HEK293 (cell line): Measurements from ENCODE around the gene LRRC70.

Experiments used
- CTCF ChIA-PET: fragments of 350-600 bp; formaldehyde crosslinking; extraction: SDS; loops from one replicate; lab custom pipeline; 2021; ENCODE audit warnings: antibody characterized with exemption; lab: Yijun Ruan, JAX
- POLR2A ChIA-PET: fragments of 300-600 bp; formaldehyde crosslinking; extraction: SDS; loops from one replicate; lab custom pipeline; 2020; ENCODE audit warnings: antibody characterized with exemption, inconsistent platforms; lab: Yijun Ruan, JAX
- H3K27ac ChIP-seq: fragments of 200-500 bp; sonication (Bioruptor generic); 2 replicates; pipeline ENCODE4 v1.5.1; 2014; ENCODE audit warnings: low read depth, low read length, control low read depth, inconsistent platforms; ENCODE audit errors: extremely low read depth
- H3K36me3 ChIP-seq, 2 experiments: fragments of 200-500 bp in 1 of 2; sonication (Bioruptor generic) in 1 of 2; 1 replicate in 1 of 2; 2 replicates in 1 of 2; pipeline ENCODE4 v1.5.1; 2014 to 2017; ENCODE audit warnings: inconsistent platforms in 2 of 2, low read length in 2 of 2; ENCODE audit not compliant: control insufficient read depth in 2 of 2, insufficient read depth in 1 of 2
- H3K4me1 ChIP-seq: fragments of 200-500 bp; sonication (Bioruptor generic); 2 replicates; pipeline ENCODE4 v1.5.1; 2014; ENCODE audit warnings: mild to moderate bottlenecking, low read length, inconsistent platforms; ENCODE audit not compliant: control insufficient read depth, insufficient read depth
- H3K4me3 ChIP-seq: 2 replicates; pipeline ENCODE4 v1.5.1; 2011; ENCODE audit warnings: low read depth, mild to moderate bottlenecking, control low read depth, low read length, moderate library complexity
- H3K9me3 ChIP-seq: fragments of 200-500 bp; sonication (Bioruptor generic); 2 replicates; pipeline ENCODE4 v1.5.1; 2014; ENCODE audit warnings: low read depth, low read length, inconsistent platforms; ENCODE audit not compliant: control insufficient read depth, insufficient read depth
- BCL11A ChIP-seq: fragments of 450-650 bp; formaldehyde crosslinking; IDR thresholded peaks from 2 replicates; pipeline ENCODE4 v1.5.1; 2016; ENCODE audit warnings: low read depth, missing biosample characterization, missing genetic modification characterization
- HOXC10 ChIP-seq: sonication (generic); formaldehyde crosslinking; IDR thresholded peaks from 2 replicates; pipeline ENCODE4 v1.8.1; 2023; ENCODE audit warnings: mild to moderate bottlenecking, missing genetic modification reagents
- PRDM10 ChIP-seq: fragments of 450-650 bp; formaldehyde crosslinking; IDR thresholded peaks from 2 replicates; pipeline ENCODE4 v1.5.1; 2016; ENCODE audit warnings: missing biosample characterization, missing genetic modification characterization
- SCRT1 ChIP-seq: fragments of 450-650 bp; formaldehyde crosslinking; IDR thresholded peaks from 2 replicates; pipeline ENCODE4 v1.5.1; 2016; ENCODE audit warnings: missing biosample characterization, missing genetic modification characterization, borderline replicate concordance
- ZBTB11 ChIP-seq: fragments of 450-650 bp; formaldehyde crosslinking; conservative IDR thresholded peaks from 2 replicates; pipeline ENCODE4 v1.5.1; 2016; ENCODE audit warnings: low read depth, missing biosample characterization, missing genetic modification characterization
- ZBTB8A ChIP-seq: fragments of 450-650 bp; formaldehyde crosslinking; IDR thresholded peaks from 2 replicates; pipeline ENCODE4 v1.5.1; 2016; ENCODE audit warnings: missing biosample characterization, missing genetic modification characterization
- ZFP41 ChIP-seq: fragments of 450-650 bp; formaldehyde crosslinking; IDR thresholded peaks from 2 replicates; pipeline ENCODE4 v1.5.1; 2016; ENCODE audit warnings: missing biosample characterization, missing genetic modification characterization, borderline replicate concordance
- ZNF114 ChIP-seq: fragments of 450-650 bp; formaldehyde crosslinking; IDR thresholded peaks from 2 replicates; pipeline ENCODE4 v1.5.0; 2017; ENCODE audit warnings: missing biosample characterization, missing genetic modification characterization
- ZNF155 ChIP-seq: fragments of 450-650 bp; formaldehyde crosslinking; IDR thresholded peaks from 2 replicates; pipeline ENCODE4 v1.5.1; 2016; ENCODE audit warnings: missing biosample characterization, missing genetic modification characterization
- ZNF169 ChIP-seq: fragments of 450-650 bp; formaldehyde crosslinking; IDR thresholded peaks from 2 replicates; pipeline ENCODE4 v1.5.1; 2016; ENCODE audit warnings: missing biosample characterization, missing genetic modification characterization
- ZNF184 ChIP-seq: fragments of 450-650 bp; IDR thresholded peaks from 2 replicates; pipeline ENCODE4 v1.5.1; 2018; ENCODE audit warnings: missing biosample characterization, mild to moderate bottlenecking, missing genetic modification characterization
- ZNF202 ChIP-seq: fragments of 450-650 bp; formaldehyde crosslinking; IDR thresholded peaks from 2 replicates; pipeline ENCODE4 v1.5.1; 2016; ENCODE audit warnings: missing biosample characterization, missing genetic modification characterization, borderline replicate concordance
- ZNF274 ChIP-seq, 2 experiments: fragments of 200-500 bp in 1 of 2; fragments of 450-650 bp in 1 of 2; sonication (Bioruptor generic) in 1 of 2; formaldehyde crosslinking in 1 of 2; IDR thresholded peaks; 2 replicates each; pipeline versions ENCODE4 v1.5.1 to v1.6.1; 2014 to 2016; ENCODE audit warnings: borderline replicate concordance in 1 of 2, inconsistent platforms in 1 of 2, low read length in 1 of 2, missing biosample characterization in 1 of 2, missing genetic modification characterization in 1 of 2
- ZNF311 ChIP-seq: fragments of 450-650 bp; formaldehyde crosslinking; IDR thresholded peaks from 2 replicates; pipeline ENCODE4 v1.5.1; 2017; ENCODE audit warnings: missing biosample characterization, missing genetic modification characterization, borderline replicate concordance
- ZNF513 ChIP-seq: fragments of 450-650 bp; IDR thresholded peaks from 2 replicates; pipeline ENCODE4 v1.5.1; 2018; ENCODE audit warnings: missing biosample characterization, missing genetic modification characterization
- ZNF518A ChIP-seq: fragments of 450-650 bp; formaldehyde crosslinking; conservative IDR thresholded peaks from 2 replicates; pipeline ENCODE4 v1.5.1; 2016; ENCODE audit warnings: low read depth, missing biosample characterization, missing genetic modification characterization
- ZNF785 ChIP-seq: fragments of 450-650 bp; formaldehyde crosslinking; IDR thresholded peaks from 2 replicates; pipeline ENCODE4 v1.5.1; 2016; ENCODE audit warnings: missing biosample characterization, missing genetic modification characterization
- ZXDB ChIP-seq: fragments of 450-650 bp; formaldehyde crosslinking; IDR thresholded peaks from 2 replicates; pipeline ENCODE4 v1.5.1; 2016; ENCODE audit warnings: missing biosample characterization, missing genetic modification characterization

LRRC70 gene

GRCh38 chr5:62590387-62590786 lies 11.8 kb downstream of the LRRC70 start (continued):
- no peak for TF ChIP-seq ZNF202 (tag by site-specific recombination)
- no peak for TF ChIP-seq ZNF785 (tag by site-specific recombination)
- no peak for TF ChIP-seq ZNF513 (tag by site-specific recombination)
- TF ChIP-seq HOXC10 (CRISPR knock-in tag), result no peak
- TF ChIP-seq ZNF518A (tag by site-specific recombination), result no peak

- H3K4me3 ChIP-seq, result no peak overlapping the region
- no peaks in the 10 kb centered on the region for H3K9me3 ChIP-seq
- H3K4me1 ChIP-seq, result no peaks in the 10 kb centered on the region
- TF ChIP-seq BCL11A (tag by site-specific recombination) (no peak), ZNF274 (IDR thresholded peaks at IDR 0.05; ENCODE audit: low read length) (no peak), ZNF274 (tag by site-specific recombination; IDR thresholded peaks at IDR 0.05; ENCODE audit: borderline replicate concordance) (no peak), ZXDB (tag by site-specific recombination) (no peak), ZBTB8A (no peak)
- ChIA-PET CTCF (no interaction called here), POLR2A (no interaction called here)
- H3K36me3 ChIP-seq, result peaks cover 12 to 19% of the 10 kb centered on the region in 2 experiments
- no peak overlapping the region for H3K27ac ChIP-seq
These were observed 13.9 kb downstream of the LRRC70 start for GRCh38 chr5:62592558-62592957.

- ChIA-PET POLR2A (no interaction called here), CTCF (no interaction called here)
- Histone ChIP-seq H3K27ac (no peak overlapping the region), H3K36me3 (peaks cover 12 to 16% of the 10 kb centered on the region in 2 experiments), H3K4me1 (no peaks in the 10 kb centered on the region), H3K9me3 (no peaks in the 10 kb centered on the region), H3K4me3 (no peak overlapping the region)
- TF ChIP-seq ZNF114 (tag by site-specific recombination), result no peak
- no peak for TF ChIP-seq ZNF311 (tag by site-specific recombination)
- no peak for TF ChIP-seq ZBTB11 (tag by site-specific recombination)
- TF ChIP-seq ZNF202 (tag by site-specific recombination), result no peak
- TF ChIP-seq ZFP41 (tag by site-specific recombination), result no peak
- no peak for TF ChIP-seq ZNF155 (tag by site-specific recombination)
- no peak for TF ChIP-seq ZNF169 (tag by site-specific recombination)
- TF ChIP-seq ZNF184 (tag by site-specific recombination), result no peak
- TF ChIP-seq SCRT1 (tag by site-specific recombination), result no peak
- no peak for TF ChIP-seq PRDM10 (tag by site-specific recombination)
These were observed 14.7 kb downstream of the LRRC70 start for GRCh38 chr5:62593331-62593730.
